ENCODE data around the gene ANKRD13C. TPM values are rescaled to one million over a fixed set of nuclear protein-coding genes. Genes with fewer than 3 reads are reported as not detected.

The ANKRD13C gene
- total RNA-seq, 6 experiments from 2014 or later, result 16.1 to 19.8 (median 19.1) TPM

GRCh38 chr1:70247122-70247521 is 107.4 kb downstream of the ANKRD13C start:
- H3K27me3 Mint-ChIP-seq (ENCODE audit: insufficient read depth), result no peaks in the 10 kb centered on the region
- TF ChIP-seq, protein P1, sequence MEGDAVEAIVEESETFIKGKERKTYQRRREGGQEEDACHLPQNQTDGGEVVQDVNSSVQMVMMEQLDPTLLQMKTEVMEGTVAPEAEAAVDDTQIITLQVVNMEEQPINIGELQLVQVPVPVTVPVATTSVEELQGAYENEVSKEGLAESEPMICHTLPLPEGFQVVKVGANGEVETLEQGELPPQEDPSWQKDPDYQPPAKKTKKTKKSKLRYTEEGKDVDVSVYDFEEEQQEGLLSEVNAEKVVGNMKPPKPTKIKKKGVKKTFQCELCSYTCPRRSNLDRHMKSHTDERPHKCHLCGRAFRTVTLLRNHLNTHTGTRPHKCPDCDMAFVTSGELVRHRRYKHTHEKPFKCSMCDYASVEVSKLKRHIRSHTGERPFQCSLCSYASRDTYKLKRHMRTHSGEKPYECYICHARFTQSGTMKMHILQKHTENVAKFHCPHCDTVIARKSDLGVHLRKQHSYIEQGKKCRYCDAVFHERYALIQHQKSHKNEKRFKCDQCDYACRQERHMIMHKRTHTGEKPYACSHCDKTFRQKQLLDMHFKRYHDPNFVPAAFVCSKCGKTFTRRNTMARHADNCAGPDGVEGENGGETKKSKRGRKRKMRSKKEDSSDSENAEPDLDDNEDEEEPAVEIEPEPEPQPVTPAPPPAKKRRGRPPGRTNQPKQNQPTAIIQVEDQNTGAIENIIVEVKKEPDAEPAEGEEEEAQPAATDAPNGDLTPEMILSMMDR (IDR thresholded peaks at IDR 0.05), result no peak
- no peaks in the 10 kb centered on the region for H3K9me3 Mint-ChIP-seq
- H3K4me1 Mint-ChIP-seq (ENCODE audit: low read depth), result peaks cover 12% of the 10 kb centered on the region
- peaks cover 58% of the 10 kb centered on the region for H3K36me3 Mint-ChIP-seq (ENCODE audit: low read depth)
- no peak overlapping the region for H3K27ac Mint-ChIP-seq
- no peak for DNase-seq
- H3K4me3 Mint-ChIP-seq, result no peak overlapping the region

DNA sequence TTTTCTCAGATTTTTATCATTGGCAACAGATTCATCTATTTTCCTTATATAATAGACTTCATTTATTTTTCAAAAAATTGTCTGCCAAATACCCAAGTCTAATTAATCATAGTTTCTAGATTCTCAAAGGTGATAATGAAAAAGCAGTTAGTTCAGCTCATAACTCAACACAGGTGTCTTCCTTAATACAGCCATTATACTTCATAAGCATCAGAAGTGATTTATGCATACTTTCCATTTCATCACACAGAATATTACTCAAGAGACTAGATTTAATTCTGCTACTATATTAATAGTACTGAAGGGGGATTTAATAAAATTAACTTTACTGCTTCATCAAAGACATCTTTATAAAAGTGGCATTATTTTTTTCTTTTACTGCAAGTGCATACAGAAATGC is 114.6 kb downstream of the ANKRD13C start:
- no peak for DNase-seq
- Mint-ChIP-seq H3K4me1 (ENCODE audit: low read depth) (no peaks in the 10 kb centered on the region), H3K9me3 (no peaks in the 10 kb centered on the region), H3K4me3 (no peak overlapping the region), H3K27me3 (ENCODE audit: insufficient read depth) (no peaks in the 10 kb centered on the region; the same call in 1 of the 2 replicates), H3K36me3 (ENCODE audit: low read depth) (peaks cover 33% of the 10 kb centered on the region), H3K27ac (no peak overlapping the region)
- TF ChIP-seq, protein P1 (IDR thresholded peaks at IDR 0.05), result no peak

- H3K9me3 Mint-ChIP-seq, result no peaks in the 10 kb centered on the region
- no peak for DNase-seq
- no peak overlapping the region for H3K27ac Mint-ChIP-seq
- peaks cover 43% of the 10 kb centered on the region for H3K36me3 Mint-ChIP-seq (ENCODE audit: low read depth)
- H3K4me1 Mint-ChIP-seq (ENCODE audit: low read depth), result peaks cover under 1% of the 10 kb centered on the region; the same call in 1 of the 2 replicates
- no peak overlapping the region for H3K4me3 Mint-ChIP-seq
- TF ChIP-seq, protein P1 (IDR thresholded peaks at IDR 0.05), result no peak
- no peaks in the 10 kb centered on the region for H3K27me3 Mint-ChIP-seq (ENCODE audit: insufficient read depth)
Measured at GRCh38 chr1:70234733-70235132, 119.8 kb downstream of the ANKRD13C start.

DNA sequence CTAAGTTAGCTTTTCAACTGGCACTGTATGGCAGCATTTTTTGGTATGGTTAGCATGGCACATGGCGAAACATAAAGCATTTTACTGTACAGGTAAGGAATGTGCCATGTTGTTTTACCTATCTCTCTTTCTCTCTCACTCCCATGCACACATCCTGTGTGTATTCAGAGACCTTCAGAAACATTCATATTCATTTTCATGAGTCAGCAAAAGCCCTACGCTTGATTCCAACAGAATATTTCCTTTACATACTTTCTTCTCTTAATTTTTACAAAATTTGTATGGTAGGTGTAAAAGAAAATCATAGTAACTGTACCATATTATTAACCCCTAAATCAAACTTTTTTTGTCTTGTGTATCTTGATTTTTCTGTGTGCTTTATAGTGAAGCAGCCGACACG is 123.0 kb downstream of the ANKRD13C start:
- H3K36me3 Mint-ChIP-seq (ENCODE audit: low read depth), result peaks cover 43% of the 10 kb centered on the region
- no peak overlapping the region for H3K4me3 Mint-ChIP-seq
- H3K27me3 Mint-ChIP-seq (ENCODE audit: insufficient read depth), result no peaks in the 10 kb centered on the region

DNA sequence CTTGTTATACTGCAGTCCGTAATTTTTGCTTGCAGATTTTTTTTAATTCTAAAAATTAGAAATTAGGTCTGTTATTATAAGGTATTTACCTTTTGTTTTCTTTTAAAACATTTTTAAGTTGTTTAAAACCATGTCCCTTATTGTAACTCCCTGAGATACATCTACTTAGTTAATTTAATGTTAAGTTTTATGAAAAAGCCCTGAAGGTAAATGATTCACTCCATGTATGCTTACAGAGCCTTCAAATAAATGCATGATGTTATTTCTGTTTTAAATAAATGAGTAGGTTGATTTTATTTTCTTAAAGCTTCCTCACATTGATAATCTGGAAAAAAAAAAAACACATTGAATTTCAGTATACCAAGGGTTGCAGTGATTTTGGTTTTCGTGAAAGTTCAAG is 125.9 kb downstream of the ANKRD13C start:
- Mint-ChIP-seq H3K36me3 (ENCODE audit: low read depth) (peaks cover 30% of the 10 kb centered on the region), H3K9me3 (no peaks in the 10 kb centered on the region), H3K4me3 (no peak overlapping the region), H3K4me1 (ENCODE audit: low read depth) (peaks cover 56% of the 10 kb centered on the region), H3K27me3 (ENCODE audit: insufficient read depth) (no peaks in the 10 kb centered on the region), H3K27ac (no peak overlapping the region)
- TF ChIP-seq, protein P1 (IDR thresholded peaks at IDR 0.05), result no peak
- DNase-seq, result no peak

More for the DNA sequence above, 123.0 kb downstream of the ANKRD13C start:
- TF ChIP-seq, protein P1 (IDR thresholded peaks at IDR 0.05), result no peak
- no peaks in the 10 kb centered on the region for H3K9me3 Mint-ChIP-seq
- no peak for DNase-seq
- H3K4me1 Mint-ChIP-seq (ENCODE audit: low read depth), result peaks cover 30% of the 10 kb centered on the region
- no peak overlapping the region for H3K27ac Mint-ChIP-seq

GRCh38 chr1:70227439-70227838 is 127.1 kb downstream of the ANKRD13C start:
- DNase-seq, result no peak
- Mint-ChIP-seq H3K36me3 (ENCODE audit: low read depth) (peaks cover 33% of the 10 kb centered on the region), H3K27ac (peak overlapping the region; percentile 45), H3K27me3 (ENCODE audit: insufficient read depth) (no peaks in the 10 kb centered on the region), H3K4me3 (no peak overlapping the region; the same call in 1 of the 2 replicates), H3K4me1 (ENCODE audit: low read depth) (peaks cover 68% of the 10 kb centered on the region), H3K9me3 (no peaks in the 10 kb centered on the region)
- TF ChIP-seq, protein P1 (IDR thresholded peaks at IDR 0.05), result no peak

Data from HFFc6 (cell line).